ENCODE results near the gene OR6C76.
"Not testable (repeated sequence)": the region's sequence is repeated elsewhere in the genome, so short reads cannot be mapped to it uniquely, and the experiment has no call there.

DNA sequence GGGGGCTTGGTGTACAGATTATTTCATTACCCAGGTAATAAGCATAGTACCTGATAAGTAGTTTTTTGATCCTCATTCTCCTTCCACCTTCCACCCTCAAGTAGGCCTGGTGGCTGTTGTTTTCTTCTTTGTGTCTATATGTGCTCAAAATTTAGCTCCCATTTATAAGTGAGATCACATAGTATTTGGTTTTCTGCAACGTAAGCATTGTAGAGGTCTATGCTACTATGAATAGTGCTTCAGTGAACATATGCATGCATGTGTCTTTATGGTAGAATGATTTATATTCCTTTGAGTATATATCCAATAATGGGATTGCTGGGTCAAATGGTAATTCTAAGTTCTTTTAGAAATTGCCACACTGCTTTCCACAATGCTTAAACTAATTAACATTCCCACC lies 16.9 kb upstream of the OR6C76 start:
- TF ChIP-seq POLR2A (IDR thresholded peaks at IDR 0.05): not testable (repeated sequence)
- TF ChIP-seq, protein P1, sequence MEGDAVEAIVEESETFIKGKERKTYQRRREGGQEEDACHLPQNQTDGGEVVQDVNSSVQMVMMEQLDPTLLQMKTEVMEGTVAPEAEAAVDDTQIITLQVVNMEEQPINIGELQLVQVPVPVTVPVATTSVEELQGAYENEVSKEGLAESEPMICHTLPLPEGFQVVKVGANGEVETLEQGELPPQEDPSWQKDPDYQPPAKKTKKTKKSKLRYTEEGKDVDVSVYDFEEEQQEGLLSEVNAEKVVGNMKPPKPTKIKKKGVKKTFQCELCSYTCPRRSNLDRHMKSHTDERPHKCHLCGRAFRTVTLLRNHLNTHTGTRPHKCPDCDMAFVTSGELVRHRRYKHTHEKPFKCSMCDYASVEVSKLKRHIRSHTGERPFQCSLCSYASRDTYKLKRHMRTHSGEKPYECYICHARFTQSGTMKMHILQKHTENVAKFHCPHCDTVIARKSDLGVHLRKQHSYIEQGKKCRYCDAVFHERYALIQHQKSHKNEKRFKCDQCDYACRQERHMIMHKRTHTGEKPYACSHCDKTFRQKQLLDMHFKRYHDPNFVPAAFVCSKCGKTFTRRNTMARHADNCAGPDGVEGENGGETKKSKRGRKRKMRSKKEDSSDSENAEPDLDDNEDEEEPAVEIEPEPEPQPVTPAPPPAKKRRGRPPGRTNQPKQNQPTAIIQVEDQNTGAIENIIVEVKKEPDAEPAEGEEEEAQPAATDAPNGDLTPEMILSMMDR (IDR thresholded peaks at IDR 0.05): not testable (repeated sequence)

Data from tibial nerve (tissue), 3 donors.